ENCODE results near the gene ZNF274. TPM values are rescaled to one million over a fixed set of nuclear protein-coding genes. Genes with fewer than 3 reads are reported as not detected.

Gene ZNF274
- total RNA-seq, 2 donors from 2014 or later = 26.4 to 32.6 TPM

- H3K36me3 ChIP-seq = peaks cover 77% of the 10 kb centered on the region
- no peak overlapping the region for H3K27ac ChIP-seq
- H3K4me1 ChIP-seq (ENCODE audit: control insufficient read depth in 1 of 2, low read depth in 2 of 2) = no peaks in the 10 kb centered on the region
- no peak for TF ChIP-seq CTCF (IDR thresholded peaks at IDR 0.05)
- H3K4me3 ChIP-seq = no peak overlapping the region
- no peaks in the 10 kb centered on the region for H3K27me3 ChIP-seq (replicated peaks; ENCODE audit: insufficient read depth)
- peaks cover 98% of the 10 kb centered on the region for H3K9me3 ChIP-seq
- ATAC-seq (ENCODE audit: insufficient number of reproducible peaks, low FRiP score, low read depth) = no peak
- no peak for DNase-seq (ENCODE audit: low spot score)
Measured at GRCh38 chr19:58196901-58197616, 14.2 kb downstream of the ZNF274 start.

- ATAC-seq (ENCODE audit: insufficient number of reproducible peaks, low FRiP score, low read depth) = no peak
- TF ChIP-seq CTCF (IDR thresholded peaks at IDR 0.05) = no peak
- Histone ChIP-seq H3K4me3 (no peak overlapping the region), H3K9me3 (peaks cover 98% of the 10 kb centered on the region), H3K27ac (no peak overlapping the region), H3K4me1 (ENCODE audit: control insufficient read depth in 1 of 2, low read depth in 2 of 2) (no peaks in the 10 kb centered on the region), H3K36me3 (peaks cover 68% of the 10 kb centered on the region), H3K27me3 (replicated peaks; ENCODE audit: insufficient read depth) (no peaks in the 10 kb centered on the region)
- DNase-seq (ENCODE audit: low spot score) = no peak
Measured at GRCh38 chr19:58203814-58204475, 21.1 kb downstream of the ZNF274 start.

- no peaks in the 10 kb centered on the region for H3K27me3 ChIP-seq (replicated peaks; ENCODE audit: insufficient read depth)
- H3K4me3 ChIP-seq = no peak overlapping the region
- no peak for TF ChIP-seq CTCF (IDR thresholded peaks at IDR 0.05)
- DNase-seq (ENCODE audit: low spot score) = no peak
- H3K27ac ChIP-seq = no peak overlapping the region
- H3K36me3 ChIP-seq = peaks cover 74% of the 10 kb centered on the region
- peaks cover 98% of the 10 kb centered on the region for H3K9me3 ChIP-seq
- no peaks in the 10 kb centered on the region for H3K4me1 ChIP-seq (ENCODE audit: control insufficient read depth in 1 of 2, low read depth in 2 of 2)
- no peak for ATAC-seq (ENCODE audit: insufficient number of reproducible peaks, low FRiP score, low read depth)
Measured at GRCh38 chr19:58204566-58204965, 21.7 kb downstream of the ZNF274 start.

GRCh38 chr19:58209577-58209976 lies 26.7 kb downstream of the ZNF274 start:
- no peak overlapping the region for H3K4me3 ChIP-seq
- H3K36me3 ChIP-seq = peaks cover 83% of the 10 kb centered on the region
- TF ChIP-seq CTCF (IDR thresholded peaks at IDR 0.05) = no peak
- ATAC-seq (ENCODE audit: insufficient number of reproducible peaks, low FRiP score, low read depth) = no peak
- H3K27ac ChIP-seq = no peak overlapping the region
- no peaks in the 10 kb centered on the region for H3K4me1 ChIP-seq (ENCODE audit: control insufficient read depth in 1 of 2, low read depth in 2 of 2)
- DNase-seq (ENCODE audit: low spot score) = no peak
- no peaks in the 10 kb centered on the region for H3K27me3 ChIP-seq (replicated peaks; ENCODE audit: insufficient read depth)
- peaks cover 100% of the 10 kb centered on the region for H3K9me3 ChIP-seq

GRCh38 chr19:58212336-58213074 lies 29.6 kb downstream of the ZNF274 start:
- peaks cover 100% of the 10 kb centered on the region for H3K9me3 ChIP-seq
- H3K27ac ChIP-seq = no peak overlapping the region
- TF ChIP-seq CTCF (IDR thresholded peaks at IDR 0.05) = no peak
- H3K27me3 ChIP-seq (replicated peaks; ENCODE audit: insufficient read depth) = no peaks in the 10 kb centered on the region
- peaks cover 57% of the 10 kb centered on the region for H3K36me3 ChIP-seq
- H3K4me3 ChIP-seq = no peak overlapping the region
- ATAC-seq (ENCODE audit: insufficient number of reproducible peaks, low FRiP score, low read depth) (no peak), DNase-seq (ENCODE audit: low spot score) (no peak)
- H3K4me1 ChIP-seq (ENCODE audit: control insufficient read depth in 1 of 2, low read depth in 2 of 2) = no peaks in the 10 kb centered on the region
